ENCODE measurements around the gene FAT1. TPM values are rescaled to one million over a fixed set of nuclear protein-coding genes. Genes with fewer than 3 reads are reported as not detected.

FAT1 gene
- total RNA-seq, 4 donors from 2014 or later, result 321 to 477 (median 380) TPM

DNA sequence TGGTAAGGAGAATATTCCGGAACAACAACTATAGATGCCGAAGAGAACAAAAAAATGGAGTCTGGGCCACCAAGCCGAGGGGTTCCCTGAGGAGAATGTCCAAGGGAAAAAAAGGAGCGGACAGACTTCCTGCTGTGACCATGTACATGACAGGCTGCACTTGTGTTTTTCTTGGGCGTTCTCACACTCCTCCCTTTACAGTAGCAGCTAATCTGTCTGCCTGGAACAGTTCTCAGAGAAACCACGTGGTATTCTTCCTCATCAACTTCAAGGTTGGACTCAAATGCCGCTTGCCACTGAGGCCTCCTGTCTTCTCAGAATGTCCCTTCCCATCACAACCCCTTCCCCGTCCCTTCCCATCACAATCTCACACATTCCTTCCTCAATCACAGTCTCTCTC, 137.5 kb downstream of the FAT1 start:
- TF ChIP-seq EP300 (IDR thresholded peaks at IDR 0.05; ENCODE audit: low read depth), result no peak
- no peak for TF ChIP-seq POLR2AphosphoS5 (IDR thresholded peaks at IDR 0.05)
- TF ChIP-seq, protein P1, sequence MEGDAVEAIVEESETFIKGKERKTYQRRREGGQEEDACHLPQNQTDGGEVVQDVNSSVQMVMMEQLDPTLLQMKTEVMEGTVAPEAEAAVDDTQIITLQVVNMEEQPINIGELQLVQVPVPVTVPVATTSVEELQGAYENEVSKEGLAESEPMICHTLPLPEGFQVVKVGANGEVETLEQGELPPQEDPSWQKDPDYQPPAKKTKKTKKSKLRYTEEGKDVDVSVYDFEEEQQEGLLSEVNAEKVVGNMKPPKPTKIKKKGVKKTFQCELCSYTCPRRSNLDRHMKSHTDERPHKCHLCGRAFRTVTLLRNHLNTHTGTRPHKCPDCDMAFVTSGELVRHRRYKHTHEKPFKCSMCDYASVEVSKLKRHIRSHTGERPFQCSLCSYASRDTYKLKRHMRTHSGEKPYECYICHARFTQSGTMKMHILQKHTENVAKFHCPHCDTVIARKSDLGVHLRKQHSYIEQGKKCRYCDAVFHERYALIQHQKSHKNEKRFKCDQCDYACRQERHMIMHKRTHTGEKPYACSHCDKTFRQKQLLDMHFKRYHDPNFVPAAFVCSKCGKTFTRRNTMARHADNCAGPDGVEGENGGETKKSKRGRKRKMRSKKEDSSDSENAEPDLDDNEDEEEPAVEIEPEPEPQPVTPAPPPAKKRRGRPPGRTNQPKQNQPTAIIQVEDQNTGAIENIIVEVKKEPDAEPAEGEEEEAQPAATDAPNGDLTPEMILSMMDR (IDR thresholded peaks at IDR 0.05), result no peak
- TF ChIP-seq POLR2A (IDR thresholded peaks at IDR 0.05), result no peak
- H3K4me3 ChIP-seq, result no peak overlapping the region
- H3K4me1 ChIP-seq, result no peaks in the 10 kb centered on the region
- intact Hi-C loops (cut with DNase I; ENCODE audit: low total_unique reads) (loop anchor here (2.0 kb wide), 1 partner anchor 289 kb away; no protein-coding TSS in a partner anchor), in situ Hi-C loops (cut with MboI; ENCODE audit: low pct_ligation_motif_present in 1 of 4, low pct_unique_long_range_greater_than_20kb in 1 of 4, low sequenced_read_pairs in 3 of 4) (loop anchor here in 3 of 4 donors (5.0 to 25.0 kb wide), 3 partner anchors 289 to 299 kb away; no protein-coding TSS in a partner anchor)
- H3K9me3 ChIP-seq, result no peaks in the 10 kb centered on the region
- WGBS, 2 donors (ENCODE audit: low coverage in 1 of 2), result 75 to 87% methylated on average over 8 of the region's 8 CpGs
- DNase-seq, result no peak
- H3K36me3 ChIP-seq, result peaks cover 0 to 14% (median 7%) of the 10 kb centered on the region in 4 donors
- no peaks in the 10 kb centered on the region for H3K27me3 ChIP-seq
- H3K27ac ChIP-seq, result no peak overlapping the region

DNA sequence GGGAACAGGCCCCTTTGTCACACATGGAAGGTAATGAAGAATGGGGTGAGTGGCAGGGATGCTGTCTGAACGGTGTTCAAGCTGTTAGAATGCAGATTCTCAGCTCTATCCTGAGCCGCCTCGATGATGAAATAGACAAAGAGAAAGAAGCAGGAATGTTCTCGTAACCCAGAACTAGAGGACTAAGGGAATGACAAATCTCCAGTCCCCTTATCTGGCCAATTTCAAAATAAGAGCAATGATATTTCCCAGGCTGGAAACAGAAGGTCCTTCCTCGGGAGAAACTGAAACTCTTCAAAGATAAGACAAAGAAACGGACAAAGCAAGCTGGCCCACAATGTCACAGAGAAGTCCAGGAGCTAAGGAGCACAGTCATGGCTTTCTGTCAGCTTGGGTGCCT, 138.7 kb downstream of the FAT1 start:
- H3K9me3 ChIP-seq, result no peaks in the 10 kb centered on the region
- peaks cover 0 to 14% (median 7%) of the 10 kb centered on the region in 4 donors for H3K36me3 ChIP-seq
- no peak overlapping the region for H3K4me3 ChIP-seq
- TF ChIP-seq POLR2A (IDR thresholded peaks at IDR 0.05) (no peak), EP300 (IDR thresholded peaks at IDR 0.05; ENCODE audit: low read depth) (no peak), POLR2AphosphoS5 (IDR thresholded peaks at IDR 0.05) (no peak)
- TF ChIP-seq, protein P1 (IDR thresholded peaks at IDR 0.05), result no peak
- in situ Hi-C loops (cut with MboI; ENCODE audit: low pct_ligation_motif_present in 1 of 4, low pct_unique_long_range_greater_than_20kb in 1 of 4, low sequenced_read_pairs in 3 of 4) (loop anchor here in 3 of 4 donors (5.0 to 25.0 kb wide), 3 partner anchors 288 to 298 kb away; no protein-coding TSS in a partner anchor), intact Hi-C loops (cut with DNase I; ENCODE audit: low total_unique reads) (no loop called here)
- no peak overlapping the region for H3K27ac ChIP-seq
- H3K4me1 ChIP-seq, result no peaks in the 10 kb centered on the region
- DNase-seq, result no peak
- 60 to 76% methylated on average over 1 to 6 of the region's 6 CpGs for WGBS, 2 donors (ENCODE audit: low coverage in 1 of 2)
- no peaks in the 10 kb centered on the region for H3K27me3 ChIP-seq

GRCh38 chr4:186581421-186581820, 142.2 kb downstream of the FAT1 start:
- no peaks in the 10 kb centered on the region for H3K27me3 ChIP-seq

DNA sequence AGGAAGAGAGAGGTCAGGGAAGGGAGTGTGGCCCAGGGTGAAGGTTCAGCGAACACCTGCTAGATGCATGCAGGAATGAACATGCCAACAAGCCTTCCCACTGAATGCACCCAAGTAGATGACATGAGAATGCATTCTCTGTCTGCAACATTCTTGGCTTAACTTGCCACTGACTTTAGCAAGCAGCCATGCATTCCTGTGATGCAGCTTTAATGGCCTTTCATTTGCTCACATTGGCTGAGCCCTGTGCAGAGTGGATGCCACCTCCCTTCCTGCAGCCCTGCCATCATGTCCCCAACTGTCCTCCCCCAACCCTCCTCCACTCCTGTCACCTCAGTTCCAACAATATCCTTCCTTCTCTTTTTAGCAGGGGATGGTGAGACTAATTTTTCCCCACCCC, 143.0 kb downstream of the FAT1 start:
- Histone ChIP-seq H3K4me3 (no peak overlapping the region), H3K36me3 (peaks cover 0 to 9% (median 4%) of the 10 kb centered on the region in 4 donors), H3K27me3 (no peaks in the 10 kb centered on the region), H3K27ac (no peak overlapping the region), H3K9me3 (no peaks in the 10 kb centered on the region), H3K4me1 (no peaks in the 10 kb centered on the region)
- WGBS, 2 donors (ENCODE audit: low coverage in 1 of 2), result 92% methylated on average over 1 of the region's 1 CpG; no CpG with 5 or more reads in 1 of the 2 donors
- DNase-seq, result no peak
- in situ Hi-C loops (cut with MboI; ENCODE audit: low pct_ligation_motif_present in 1 of 4, low pct_unique_long_range_greater_than_20kb in 1 of 4, low sequenced_read_pairs in 3 of 4) (loop anchor here in 1 of 4 donors (25.0 kb wide), 1 partner anchor 293 kb away; no protein-coding TSS in a partner anchor), intact Hi-C loops (cut with DNase I; ENCODE audit: low total_unique reads) (no loop called here)
- TF ChIP-seq POLR2A (IDR thresholded peaks at IDR 0.05), result no peak
- TF ChIP-seq, protein P1 (IDR thresholded peaks at IDR 0.05), result no peak
- TF ChIP-seq EP300 (IDR thresholded peaks at IDR 0.05; ENCODE audit: low read depth), result no peak
- TF ChIP-seq POLR2AphosphoS5 (IDR thresholded peaks at IDR 0.05), result no peak

More at GRCh38 chr4:186581421-186581820, 142.2 kb downstream of the FAT1 start:
- in situ Hi-C loops (cut with MboI; ENCODE audit: low pct_ligation_motif_present in 1 of 4, low pct_unique_long_range_greater_than_20kb in 1 of 4, low sequenced_read_pairs in 3 of 4) (loop anchor here in 1 of 4 donors (25.0 kb wide), 1 partner anchor 294 kb away; no protein-coding TSS in a partner anchor), intact Hi-C loops (cut with DNase I; ENCODE audit: low total_unique reads) (no loop called here)
- Histone ChIP-seq H3K27ac (no peak overlapping the region), H3K36me3 (peaks cover 0 to 9% (median 4%) of the 10 kb centered on the region in 4 donors), H3K9me3 (no peaks in the 10 kb centered on the region), H3K4me1 (no peaks in the 10 kb centered on the region), H3K4me3 (no peak overlapping the region)
- 89 to 91% methylated on average over 6 of the region's 6 CpGs for WGBS, 2 donors (ENCODE audit: low coverage in 1 of 2)
- TF ChIP-seq, protein P1 (IDR thresholded peaks at IDR 0.05), result no peak
- TF ChIP-seq POLR2A (IDR thresholded peaks at IDR 0.05) (no peak), POLR2AphosphoS5 (IDR thresholded peaks at IDR 0.05) (no peak), EP300 (IDR thresholded peaks at IDR 0.05; ENCODE audit: low read depth) (no peak)
- no peak for DNase-seq
